NT2/D1 (cell line): ENCODE results near the gene VWC2.

Experiments used
- SUZ12 ChIP-seq: IDR thresholded peaks from 2 replicates; pipeline ENCODE4 v1.6.1; 2011; ENCODE audit not compliant: insufficient read length, insufficient read depth; ENCODE audit errors: extremely low read depth
- YY1 ChIP-seq: IDR thresholded peaks from 2 replicates; pipeline ENCODE4 v1.6.1; 2011; ENCODE audit not compliant: insufficient read length, insufficient read depth
- ZNF274 ChIP-seq: IDR thresholded peaks from 2 replicates; pipeline ENCODE4 v1.6.1; 2011; ENCODE audit warnings: mild to moderate bottlenecking, low read depth, low read length

DNA sequence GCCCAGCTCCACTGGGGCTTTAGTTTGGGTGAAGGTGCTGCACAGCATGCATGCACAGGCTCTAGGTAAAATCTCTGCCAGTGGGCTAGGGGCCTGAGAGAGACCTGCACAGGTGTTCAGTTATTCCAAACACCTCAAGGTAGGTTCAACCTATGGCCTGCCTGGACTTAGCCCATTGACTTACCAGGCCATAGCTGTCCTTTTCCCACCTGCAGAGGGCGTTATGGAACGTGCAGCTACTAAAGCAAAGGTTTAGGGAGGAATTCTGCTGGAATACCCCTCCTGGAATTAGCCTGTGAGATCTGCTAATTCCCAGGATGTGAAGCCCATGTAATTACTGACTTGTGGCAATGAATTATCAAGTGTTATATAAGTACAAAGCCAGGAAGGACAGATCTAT is 3.6 kb downstream of the VWC2 start:
- TF ChIP-seq ZNF274 (no peak), YY1 (no peak), SUZ12 (no peak)
